ENCODE data around the gene TAF10.

The TAF10 gene

GRCh38 chr11:6601041-6601461 lies 11.0 kb downstream of the TAF10 start:
- no peak for DNase-seq (ENCODE audit: insufficient read length, low spot score)
- no peak for TF ChIP-seq CTCF (IDR thresholded peaks at IDR 0.05; ENCODE audit: insufficient read depth, missing control alignments)
- FAIRE-seq: no peak

- no peak for TF ChIP-seq CTCF (IDR thresholded peaks at IDR 0.05; ENCODE audit: insufficient read depth, missing control alignments)
- FAIRE-seq (no peak), DNase-seq (ENCODE audit: insufficient read length, low spot score) (no peak)
These were observed 12.1 kb downstream of the TAF10 start for GRCh38 chr11:6599881-6600390.

- FAIRE-seq: no peak
- DNase-seq (ENCODE audit: insufficient read length, low spot score): no peak
- no peak for TF ChIP-seq CTCF (IDR thresholded peaks at IDR 0.05; ENCODE audit: insufficient read depth, missing control alignments)
These were observed 12.6 kb downstream of the TAF10 start for GRCh38 chr11:6599449-6599848.

GRCh38 chr11:6598555-6598954 lies 13.5 kb downstream of the TAF10 start:
- no peak for DNase-seq (ENCODE audit: insufficient read length, low spot score)
- no peak for FAIRE-seq
- no peak for TF ChIP-seq CTCF (IDR thresholded peaks at IDR 0.05; ENCODE audit: insufficient read depth, missing control alignments)

GRCh38 chr11:6596239-6596877 lies 15.7 kb downstream of the TAF10 start:
- no peak for DNase-seq (ENCODE audit: insufficient read length, low spot score)
- FAIRE-seq: no peak
- TF ChIP-seq CTCF (IDR thresholded peaks at IDR 0.05; ENCODE audit: insufficient read depth, missing control alignments): no peak

- DNase-seq (ENCODE audit: insufficient read length, low spot score) (no peak), FAIRE-seq (no peak)
- no peak for TF ChIP-seq CTCF (IDR thresholded peaks at IDR 0.05; ENCODE audit: insufficient read depth, missing control alignments)
These were observed 17.8 kb downstream of the TAF10 start for GRCh38 chr11:6594142-6594768.

GRCh38 chr11:6588018-6588417 lies 24.0 kb downstream of the TAF10 start:
- no peak for DNase-seq (ENCODE audit: insufficient read length, low spot score)
- FAIRE-seq: no peak
- no peak for TF ChIP-seq CTCF (IDR thresholded peaks at IDR 0.05; ENCODE audit: insufficient read depth, missing control alignments)

All from D721Med (cell line).